Endometrial microvascular endothelial cells (primary cell): ENCODE data around the gene CARD10. TPM values are rescaled to one million over a fixed set of nuclear protein-coding genes. Genes with fewer than 3 reads are reported as not detected.
"Not testable (repeated sequence)": the region's sequence is repeated elsewhere in the genome, so short reads cannot be mapped to it uniquely, and the experiment has no call there.

Source experiments
- in situ Hi-C: cut with HindIII; loops from 2 replicates; pipeline ENCODE4 v1.10.0; 2017; ENCODE audit warnings: low sequenced_read_pairs, low pct_unique_long_range_greater_than_20kb; ENCODE audit errors: inconsistent ontology term
- total RNA-seq: library from RNA; depleted of rRNA; stranded (reverse); fragments of >200 nt; gene quantifications from one replicate; pipeline ENCODE4 v1.2.3, GENCODE V29; 2015; ENCODE audit errors: inconsistent ontology term

Gene CARD10
- total RNA-seq, 1 donor from 2014 or later, result 69.6 TPM

DNA sequence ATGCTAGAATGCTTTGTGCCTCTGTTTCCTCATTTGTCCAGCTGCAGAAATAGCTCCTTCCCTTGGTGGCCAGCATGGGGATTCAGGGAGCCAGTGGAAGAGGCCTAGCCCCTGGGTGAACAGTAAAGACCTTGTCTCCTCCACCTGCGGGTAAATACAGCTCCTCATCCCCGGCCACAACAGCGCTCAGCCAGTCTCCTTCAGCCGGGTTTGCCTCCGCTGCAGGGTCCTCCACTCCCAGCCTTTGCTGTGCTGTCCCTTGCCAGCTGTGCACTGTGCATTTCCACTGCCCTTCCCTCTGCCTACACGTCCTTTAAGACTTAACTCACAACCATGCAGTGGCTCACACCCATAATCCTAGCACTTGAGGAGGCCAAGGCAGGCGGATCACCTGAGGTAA is 39.6 kb upstream of the CARD10 start:
- in situ Hi-C loops, result no loop called here

DNA sequence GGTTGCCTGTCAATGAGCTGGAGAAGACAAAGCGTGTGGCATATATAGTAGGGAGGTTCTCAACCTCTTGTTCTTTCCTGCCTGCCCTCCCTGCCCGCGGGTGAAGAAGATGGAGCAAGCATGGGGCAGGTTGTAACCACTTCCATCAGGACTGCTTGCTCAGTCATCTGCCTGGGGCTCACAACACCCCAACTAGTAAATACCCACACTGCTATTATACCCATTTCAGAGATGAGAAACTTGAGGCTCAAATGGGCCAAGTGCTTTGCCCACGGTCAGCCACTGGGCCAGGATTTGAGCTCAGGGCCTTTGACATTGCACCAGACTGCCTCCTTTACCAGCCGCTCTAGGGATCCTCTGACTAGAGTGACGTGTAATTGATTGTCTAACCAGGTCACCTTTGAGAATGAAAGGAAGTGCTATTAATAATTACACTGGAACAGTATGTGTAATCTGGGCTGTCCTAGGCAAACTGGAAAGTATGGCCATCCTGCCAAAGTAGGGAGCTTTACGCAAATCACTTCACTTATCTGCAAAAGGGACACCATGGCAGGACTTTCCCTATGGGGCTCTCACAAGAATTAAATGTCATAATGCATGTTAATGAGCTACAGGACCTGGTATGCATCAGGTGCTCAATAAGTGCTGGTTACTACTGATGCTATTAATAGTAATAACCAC is 38.2 kb upstream of the CARD10 start:
- in situ Hi-C loops, result no loop called here

- in situ Hi-C loops, result no loop called here
Observed at GRCh38 chr22:37556710-37557109, 37.5 kb upstream of the CARD10 start.

DNA sequence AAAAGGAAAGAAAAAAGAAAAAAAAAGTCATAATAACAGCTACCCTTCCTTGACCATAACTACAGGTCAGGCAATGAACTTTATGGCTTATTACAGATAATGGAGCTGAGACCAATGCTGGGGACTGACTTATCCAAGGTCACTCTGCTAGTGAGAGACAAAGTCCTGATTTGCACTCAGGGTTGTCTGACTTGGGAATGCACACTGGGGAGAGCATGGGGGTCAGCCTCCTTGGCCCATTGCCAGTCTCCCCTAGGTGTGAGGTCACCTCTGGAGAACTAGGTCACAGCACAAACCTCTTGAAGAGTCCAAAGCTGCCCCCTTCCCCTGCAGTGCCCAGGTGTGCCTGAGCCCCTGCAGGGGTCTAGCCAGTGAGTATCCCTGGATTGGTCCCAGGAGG is 35.8 kb upstream of the CARD10 start:
- in situ Hi-C loops, result no loop called here

DNA sequence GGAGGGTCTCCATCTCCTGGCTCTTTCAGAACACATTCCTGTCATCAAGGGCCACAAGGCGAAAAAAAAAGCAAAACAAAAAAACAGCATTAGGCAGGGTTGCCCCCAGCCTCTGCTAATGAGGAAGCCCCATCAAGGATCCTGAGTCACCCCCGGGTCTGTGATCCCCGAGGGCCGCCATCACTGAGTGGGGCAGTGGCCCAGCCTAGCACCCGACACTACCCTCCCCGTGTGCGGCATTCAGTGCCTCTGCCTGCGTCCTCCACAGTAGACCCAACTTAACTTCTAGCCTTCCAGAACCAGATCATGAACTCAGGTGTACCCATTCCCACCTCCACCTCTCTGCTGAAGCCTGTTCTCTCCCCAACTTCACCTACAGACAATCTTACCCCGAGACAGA is 34.5 kb upstream of the CARD10 start:
- in situ Hi-C loops, result no loop called here

GRCh38 chr22:37552524-37553163 is 33.4 kb upstream of the CARD10 start:
- in situ Hi-C loops, result no loop called here

- in situ Hi-C loops, result no loop called here
Observed at GRCh38 chr22:37551981-37552380, 32.8 kb upstream of the CARD10 start.

DNA sequence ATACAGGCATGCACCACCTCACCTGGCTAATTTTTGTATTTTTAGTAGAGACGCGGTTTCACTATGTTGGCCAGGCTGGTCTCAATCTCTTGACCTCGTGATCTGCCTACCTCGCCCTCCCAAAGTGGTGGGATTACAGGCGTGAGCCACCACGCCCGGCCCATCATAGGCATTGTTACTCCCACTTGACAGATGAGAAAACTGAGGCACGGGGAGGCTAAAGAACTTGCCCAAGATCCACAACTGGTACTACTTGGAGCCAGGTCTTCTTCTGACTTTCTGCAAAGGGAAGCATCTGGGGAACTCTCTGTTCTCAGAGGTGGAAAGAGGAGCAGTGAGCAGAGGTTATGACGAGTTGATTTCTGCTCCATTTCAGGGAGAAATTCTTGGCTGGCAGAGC is 31.7 kb upstream of the CARD10 start:
- in situ Hi-C loops, result not testable (repeated sequence)

DNA sequence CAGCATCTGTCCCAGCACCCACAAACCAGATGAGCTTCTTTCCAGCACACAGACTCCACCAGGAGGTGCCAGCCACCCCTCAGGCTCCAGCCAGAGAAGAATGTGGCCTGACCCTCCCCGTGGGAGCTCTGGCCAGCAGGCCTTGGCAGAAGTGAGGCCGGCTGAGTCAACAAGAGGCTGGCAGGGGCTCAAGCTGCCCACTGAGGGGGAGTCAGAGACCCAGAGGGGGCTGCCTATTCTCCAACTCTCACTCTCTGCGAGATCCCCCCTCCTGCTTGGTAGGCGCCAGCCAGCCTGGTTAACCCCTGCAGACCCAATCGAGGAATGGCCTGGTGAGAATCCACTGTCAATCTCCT is 30.5 kb upstream of the CARD10 start:
- in situ Hi-C loops, result no loop called here

GRCh38 chr22:37547251-37547741 is 28.1 kb upstream of the CARD10 start:
- in situ Hi-C loops, result no loop called here

DNA sequence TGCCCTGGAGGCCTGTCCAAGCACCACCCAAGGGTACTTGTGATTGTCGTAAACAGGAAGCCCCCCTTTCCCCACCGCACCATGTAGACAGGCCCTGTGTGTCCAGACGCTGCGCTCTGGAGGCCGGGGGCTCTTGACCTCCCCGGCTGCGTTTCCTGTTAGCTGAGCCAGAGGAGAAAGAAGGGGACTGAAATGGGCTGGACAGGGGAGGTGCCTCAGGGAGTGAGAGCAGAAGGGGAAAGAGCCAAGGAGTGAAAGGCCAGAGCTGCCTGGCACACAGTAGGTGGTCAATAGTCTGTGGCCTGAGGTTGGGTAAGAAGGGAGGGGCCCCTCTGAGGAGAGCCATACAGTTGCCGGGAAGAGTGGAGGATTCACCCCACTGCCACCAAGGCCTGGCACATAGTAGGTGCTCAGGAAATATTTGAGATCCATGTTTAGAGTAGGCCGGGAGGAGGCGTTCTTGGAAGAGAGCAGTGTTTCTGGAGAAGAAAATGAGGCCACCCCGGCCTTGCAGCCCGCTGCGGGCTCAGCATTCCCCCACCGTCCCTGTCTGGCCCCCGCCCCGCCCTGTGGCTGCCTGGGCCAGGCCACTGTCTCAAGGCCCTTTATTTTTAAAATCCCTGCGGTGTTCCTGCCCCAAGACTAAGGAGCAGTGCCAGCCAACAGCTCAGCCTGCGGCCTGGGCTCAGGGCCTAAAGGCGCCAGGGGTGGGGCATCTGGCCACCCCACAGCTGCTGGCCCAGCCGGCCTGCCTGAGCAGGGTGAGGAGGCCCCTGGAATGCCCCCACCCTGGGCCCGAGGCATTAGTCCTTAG is 27.4 kb upstream of the CARD10 start:
- in situ Hi-C loops, result no loop called here

- in situ Hi-C loops, result no loop called here
Observed at GRCh38 chr22:37545703-37546436, 26.7 kb upstream of the CARD10 start.

GRCh38 chr22:37544955-37545702 is 25.9 kb upstream of the CARD10 start:
- in situ Hi-C loops, result no loop called here

DNA sequence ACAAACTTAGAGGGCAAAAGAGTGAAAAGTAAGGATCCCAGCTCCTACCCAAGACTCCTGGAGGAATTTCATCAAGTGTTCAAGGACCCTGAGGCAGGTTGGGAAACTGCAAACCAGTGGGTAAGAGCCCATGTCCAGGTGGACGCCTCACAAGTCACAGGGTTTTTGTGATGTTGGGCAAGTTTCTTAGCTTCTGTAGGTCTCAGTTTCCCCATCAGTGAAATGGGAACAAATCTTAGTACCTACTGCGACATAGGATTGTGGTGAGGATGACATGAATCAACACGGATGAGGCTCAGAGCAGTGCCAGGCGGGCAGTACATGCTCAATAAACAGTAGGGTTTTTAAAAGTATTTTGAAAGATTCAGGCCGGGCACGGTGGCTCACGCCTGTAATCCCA is 23.7 kb upstream of the CARD10 start:
- in situ Hi-C loops, result no loop called here

- in situ Hi-C loops, result not testable (repeated sequence)
Observed at GRCh38 chr22:37542416-37542815, 23.2 kb upstream of the CARD10 start.

GRCh38 chr22:37539790-37540189 is 20.6 kb upstream of the CARD10 start:
- in situ Hi-C loops, result not testable (repeated sequence)

DNA sequence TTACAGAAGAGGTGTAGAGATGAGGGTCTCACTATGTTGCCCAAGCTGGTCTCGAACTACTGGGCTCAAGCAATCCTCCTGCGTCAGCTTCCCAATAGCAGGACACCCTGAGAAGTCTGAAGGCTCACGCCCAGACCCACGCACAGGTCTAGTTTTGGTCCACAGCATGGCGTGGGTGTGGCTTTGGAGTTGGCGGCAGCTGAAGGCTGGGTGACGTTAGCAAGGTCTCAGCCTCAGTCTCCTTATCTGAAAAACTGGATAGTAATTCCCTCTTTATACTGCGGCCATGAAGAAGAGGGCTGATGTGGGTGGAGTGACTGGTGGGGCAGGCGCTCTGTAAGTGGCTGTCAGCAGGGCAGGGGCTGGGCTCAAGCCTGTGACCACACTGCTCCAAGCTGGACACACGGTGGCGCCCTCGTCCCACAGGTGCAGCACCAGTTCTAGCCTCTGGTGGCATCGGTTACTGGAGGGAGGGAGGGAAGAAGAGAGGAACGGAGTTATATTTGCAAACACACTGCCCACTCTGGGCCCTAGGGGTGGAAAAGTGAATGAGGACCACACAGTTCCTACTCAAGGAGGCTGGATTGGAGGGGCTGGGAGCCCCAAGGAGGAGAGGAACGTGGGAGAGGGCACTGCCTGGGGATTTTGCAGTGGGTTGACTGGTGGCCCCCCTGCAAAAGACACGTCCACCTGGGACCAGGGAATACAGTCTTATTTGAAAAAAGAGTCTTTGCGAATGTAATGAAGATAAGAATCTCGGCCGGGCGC is 19.6 kb upstream of the CARD10 start:
- in situ Hi-C loops, result no loop called here

DNA sequence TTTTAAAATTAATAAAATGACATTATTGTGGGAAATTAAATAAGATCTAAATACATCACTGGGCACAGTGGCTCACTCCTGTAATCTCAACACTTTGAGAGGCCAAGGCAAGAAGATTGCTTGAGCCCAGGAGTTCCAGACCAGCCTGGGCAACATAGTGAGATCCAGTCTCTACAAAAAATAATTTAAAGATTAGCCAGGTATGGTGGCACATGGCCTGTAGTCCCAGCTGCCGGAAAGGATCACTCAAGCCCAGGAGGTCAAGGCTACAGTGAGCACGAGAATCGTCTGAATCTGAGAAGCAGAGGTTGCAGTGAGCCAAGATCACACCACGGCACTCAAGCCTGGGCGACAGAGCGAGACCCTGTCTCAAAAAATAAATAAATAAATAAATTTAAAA is 15.9 kb upstream of the CARD10 start:
- in situ Hi-C loops, result no loop called here
